ENCODE results near the gene HIRIP3.
"Not testable (repeated sequence)": the region's sequence is repeated elsewhere in the genome, so short reads cannot be mapped to it uniquely, and the experiment has no call there.

HIRIP3 gene

DNA sequence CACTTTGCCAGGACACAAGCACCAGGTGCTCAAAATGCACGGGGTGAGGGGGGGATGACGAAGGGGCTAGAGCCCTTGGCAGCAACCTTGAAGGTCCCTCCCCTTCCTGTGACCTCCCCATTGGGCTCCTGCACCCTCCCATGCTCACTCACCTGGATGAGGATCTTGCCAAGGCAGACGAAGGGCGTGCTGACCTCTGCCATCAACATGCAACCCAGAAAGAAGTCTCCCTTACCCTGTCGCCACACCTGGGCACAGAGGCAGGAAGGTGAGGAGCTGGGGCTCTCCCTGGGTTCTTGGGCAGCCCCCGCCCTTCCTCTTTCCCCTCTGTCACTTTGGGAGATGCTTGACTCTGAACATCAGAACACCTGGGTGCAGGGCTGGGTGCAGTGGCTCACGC is 30.2 kb upstream of the HIRIP3 start:
- ChIA-PET CTCF (no interaction called here), POLR2A (no interaction called here)
- TF ChIP-seq CTCF (IDR thresholded peaks at IDR 0.05; ENCODE audit: control extremely low read depth, extremely low read depth, low read depth, missing control alignments): no peak
- DNase-seq (ENCODE audit: extremely low spot score): no peak

GRCh38 chr16:30025156-30025555 is 29.7 kb upstream of the HIRIP3 start:
- no peak for DNase-seq (ENCODE audit: extremely low spot score)
- no peak for TF ChIP-seq CTCF (IDR thresholded peaks at IDR 0.05; ENCODE audit: control extremely low read depth, extremely low read depth, low read depth, missing control alignments)
- ChIA-PET CTCF (interaction anchor here (3.4 kb wide), 1 partner anchor 7 kb away, joined by 18 read pairs; the partner anchor contains the start of gene TLCD3B), POLR2A (no interaction called here)

- ChIA-PET CTCF (interaction anchor here (3.4 kb wide), 1 partner anchor 8 kb away, joined by 18 read pairs; the partner anchor contains the start of gene TLCD3B), POLR2A (no interaction called here)
- no peak for DNase-seq (ENCODE audit: extremely low spot score)
- TF ChIP-seq CTCF (IDR thresholded peaks at IDR 0.05; ENCODE audit: control extremely low read depth, extremely low read depth, low read depth, missing control alignments): no peak
Measured at GRCh38 chr16:30024451-30024850, 29.0 kb upstream of the HIRIP3 start.

- ChIA-PET POLR2A (no interaction called here), CTCF (interaction anchor here (1.2 to 3.4 kb wide), 3 partner anchors 9 to 332 kb away, joined by 3 to 18 read pairs (median 4); partner anchors contain the start of gene TLCD3B)
- no peak for TF ChIP-seq CTCF (IDR thresholded peaks at IDR 0.05; ENCODE audit: control extremely low read depth, extremely low read depth, low read depth, missing control alignments)
- no peak for DNase-seq (ENCODE audit: extremely low spot score)
Measured at GRCh38 chr16:30023586-30023985, 28.2 kb upstream of the HIRIP3 start.

- ChIA-PET CTCF (interaction anchor here (0.9 to 3.4 kb wide), 6 partner anchors 10 to 331 kb away, joined by 3 to 18 read pairs (median 4); partner anchors contain the start of genes TBX6 and TLCD3B), POLR2A (interaction anchor here (0.6 kb wide), 1 partner anchor 172 kb away, joined by 5 read pairs; no protein-coding TSS in a partner anchor)
- TF ChIP-seq CTCF (IDR thresholded peaks at IDR 0.05; ENCODE audit: control extremely low read depth, extremely low read depth, low read depth, missing control alignments): no peak
- DNase-seq (ENCODE audit: extremely low spot score): no peak
Measured at GRCh38 chr16:30022887-30023286, 27.5 kb upstream of the HIRIP3 start, which contains the start of gene C16orf92. Gene C16orf92, plus strand, starts transcription at chr16:30023198. Its CDS starts 143 bp downstream, at chr16:30023341.

- ChIA-PET POLR2A (interaction anchor here (0.6 kb wide), 1 partner anchor 430 kb away, joined by 4 read pairs; no protein-coding TSS in a partner anchor), CTCF (interaction anchor here (0.9 to 2.1 kb wide), 4 partner anchors 13 to 170 kb away, joined by 3 to 14 read pairs (median 4); partner anchors contain the start of gene TLCD3B)
- no peak for DNase-seq (ENCODE audit: extremely low spot score)
Measured at GRCh38 chr16:30018731-30019158, 23.3 kb upstream of the HIRIP3 start.

DNA sequence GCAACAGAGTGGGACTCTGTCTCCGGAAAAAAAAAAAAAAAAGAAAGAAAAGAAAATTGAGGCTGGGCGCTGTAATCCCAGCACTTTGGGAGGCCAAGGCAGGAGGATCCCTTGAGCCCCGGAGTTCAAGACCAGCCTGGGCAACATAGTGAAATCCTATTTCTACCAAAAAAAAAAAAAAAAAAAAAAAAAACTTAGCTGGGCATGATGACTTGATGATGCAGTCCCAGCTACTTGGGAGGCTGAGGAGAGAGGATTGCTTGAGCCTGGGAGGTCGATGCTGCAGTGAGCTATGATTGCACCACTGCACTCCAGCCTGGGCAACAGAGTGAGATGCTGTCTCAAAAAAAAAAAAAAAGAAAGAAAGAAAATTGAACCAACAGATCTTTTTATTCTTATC is 22.5 kb upstream of the HIRIP3 start:
- not testable (repeated sequence) for DNase-seq (ENCODE audit: extremely low spot score)
- CTCF ChIA-PET: interaction anchor here (1.4 to 2.1 kb wide), 3 partner anchors 14 to 170 kb away, joined by 3 to 14 read pairs (median 4); partner anchors contain the start of gene TLCD3B
- POLR2A ChIA-PET: interaction anchor here (0.6 kb wide), 1 partner anchor 429 kb away, joined by 4 read pairs; no protein-coding TSS in a partner anchor

More at GRCh38 chr16:30018731-30019158, 23.3 kb upstream of the HIRIP3 start:
- TF ChIP-seq CTCF (IDR thresholded peaks at IDR 0.05; ENCODE audit: control extremely low read depth, extremely low read depth, low read depth, missing control alignments): no peak
